Activated naive CD4-positive, alpha-beta T cell treated with Interleukin-2 at 50 U/mL for 16 hours (primary cell): ENCODE measurements around the gene LRP1.
A peak's percentile ranks its signal among the peaks of the same experiment; 100 is the strongest.

Source experiments
- DNase-seq: peaks from one replicate; pipeline ENCODE4 v3.0.0-alpha.2; 2020

The LRP1 gene

DNA sequence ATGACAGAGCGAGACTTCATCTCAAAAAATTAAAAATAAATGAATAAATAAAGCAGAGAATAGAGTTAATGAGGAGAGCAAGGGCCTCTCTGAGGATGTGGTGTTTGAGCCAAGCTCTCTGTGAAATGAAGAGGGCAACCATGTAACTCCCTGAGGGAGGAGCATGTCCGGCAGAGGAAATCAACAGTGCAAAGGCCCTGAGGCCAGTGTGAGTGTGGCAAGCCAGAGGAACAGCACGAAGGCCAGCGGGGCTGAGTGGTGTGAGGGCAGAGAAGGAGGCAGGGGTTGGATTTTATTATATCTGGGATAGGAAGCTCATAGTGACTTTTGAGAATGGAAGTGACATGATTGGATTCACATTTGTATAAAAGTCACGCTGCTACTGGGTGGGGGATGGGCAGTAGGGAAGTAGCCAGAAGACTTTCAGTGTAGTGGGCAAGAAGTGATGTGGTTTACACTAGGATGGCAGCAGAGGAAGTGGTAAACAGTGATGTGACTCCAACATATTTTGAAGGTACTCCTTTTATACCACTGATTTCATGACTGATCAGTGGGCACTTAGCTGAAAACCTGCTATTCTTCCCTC lies 29.4 kb downstream of the LRP1 start:
- DNase-seq, result no peak

- no peak for DNase-seq
Observed at GRCh38 chr12:57158186-57158585, 29.9 kb downstream of the LRP1 start.

DNA sequence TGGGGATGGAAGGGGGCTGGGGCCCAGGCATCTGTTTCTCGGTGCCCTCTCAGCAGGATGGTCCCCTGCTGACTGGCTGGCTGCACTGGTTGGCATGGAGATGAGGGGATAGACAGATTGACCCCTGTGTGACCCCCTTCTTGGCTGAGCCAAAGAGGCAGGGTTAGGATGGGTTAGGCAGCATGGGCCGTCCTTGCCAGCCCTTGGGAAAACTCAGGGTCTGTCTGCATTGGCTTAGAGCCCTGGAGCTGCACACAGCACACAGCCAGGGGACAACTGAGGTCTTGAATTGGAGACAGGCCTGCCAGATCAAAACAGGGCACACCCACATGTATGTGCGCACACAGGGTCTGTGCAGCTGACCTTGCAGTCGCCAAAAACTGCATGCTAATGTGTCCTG lies 30.4 kb downstream of the LRP1 start:
- DNase-seq, result no peak

DNA sequence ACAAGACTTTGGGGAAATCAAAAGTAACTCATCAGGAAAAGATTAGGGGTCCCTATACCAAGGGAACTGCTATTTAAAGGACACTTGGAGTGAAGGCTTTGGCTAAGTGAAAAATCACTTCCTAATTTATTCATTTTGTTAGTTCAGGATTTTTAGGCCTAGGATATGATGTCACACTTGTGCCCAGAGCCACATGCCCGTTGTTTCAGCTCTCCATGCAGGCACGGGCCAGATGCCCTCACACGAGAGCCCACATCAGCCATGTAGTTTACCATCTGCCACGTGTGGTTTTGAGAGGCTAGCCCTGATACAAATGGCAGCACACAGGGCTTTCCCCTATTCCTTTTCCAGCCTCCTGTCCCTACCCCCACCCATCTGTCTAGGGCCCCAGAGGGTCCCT lies 31.0 kb downstream of the LRP1 start:
- DNase-seq, result no peak

DNA sequence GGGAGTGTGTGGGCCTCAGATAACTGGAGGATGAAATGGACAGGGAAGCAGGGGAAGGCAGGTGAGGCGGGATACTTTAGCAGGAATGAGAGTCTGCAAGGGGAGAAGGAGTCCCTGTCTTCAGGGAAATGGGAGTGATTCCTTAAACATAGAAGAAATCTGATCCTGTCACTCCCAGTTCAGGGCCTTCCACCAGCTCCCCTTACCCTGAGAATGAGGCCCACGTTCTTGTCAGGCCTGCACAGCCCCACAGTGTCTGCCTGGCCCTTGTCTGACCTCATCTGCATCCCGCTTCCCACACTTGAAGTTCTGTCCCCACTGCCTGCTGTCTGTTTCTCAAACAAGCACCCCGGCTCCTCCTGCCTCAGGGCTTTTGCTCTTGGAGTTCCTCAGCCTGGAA lies 31.8 kb downstream of the LRP1 start:
- no peak for DNase-seq

DNA sequence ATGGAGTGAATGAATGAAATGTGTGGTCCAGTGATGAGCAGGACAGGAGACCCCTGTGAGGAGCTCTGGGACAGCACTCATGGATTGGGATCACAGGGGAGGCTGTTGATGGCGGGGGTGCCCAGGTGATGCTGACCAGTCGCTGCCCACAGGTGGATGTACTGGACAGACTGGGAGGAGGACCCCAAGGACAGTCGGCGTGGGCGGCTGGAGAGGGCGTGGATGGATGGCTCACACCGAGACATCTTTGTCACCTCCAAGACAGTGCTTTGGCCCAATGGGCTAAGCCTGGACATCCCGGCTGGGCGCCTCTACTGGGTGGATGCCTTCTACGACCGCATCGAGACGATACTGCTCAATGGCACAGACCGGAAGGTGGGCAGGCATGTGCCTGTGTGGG lies 32.5 kb downstream of the LRP1 start:
- no peak for DNase-seq

GRCh38 chr12:57161491-57161890 lies 33.2 kb downstream of the LRP1 start:
- no peak for DNase-seq

DNA sequence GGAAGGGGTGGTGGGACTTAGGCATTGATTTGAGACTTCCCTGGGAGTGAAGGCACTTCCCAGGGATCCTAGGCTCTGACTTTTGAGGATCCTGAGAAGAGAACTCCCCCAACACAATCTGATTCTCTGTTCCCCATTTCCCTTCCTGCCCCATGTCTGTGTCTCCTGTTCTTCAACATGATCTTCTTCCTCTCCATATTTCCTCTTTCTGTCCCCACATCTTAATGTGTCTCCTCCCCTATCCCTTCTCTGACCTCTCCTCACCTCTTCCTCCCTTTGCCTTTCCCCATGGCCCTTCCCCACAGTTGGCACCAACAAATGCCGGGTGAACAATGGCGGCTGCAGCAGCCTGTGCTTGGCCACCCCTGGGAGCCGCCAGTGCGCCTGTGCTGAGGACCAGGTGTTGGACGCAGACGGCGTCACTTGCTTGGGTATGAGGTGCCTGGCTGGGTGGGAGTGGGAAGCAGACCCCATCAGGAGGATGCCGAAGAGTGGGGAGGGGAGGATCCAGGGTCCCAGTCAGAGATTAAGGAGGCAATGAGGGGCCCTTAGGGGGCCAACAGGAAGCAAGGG lies 34.4 kb downstream of the LRP1 start:
- no peak for DNase-seq

DNA sequence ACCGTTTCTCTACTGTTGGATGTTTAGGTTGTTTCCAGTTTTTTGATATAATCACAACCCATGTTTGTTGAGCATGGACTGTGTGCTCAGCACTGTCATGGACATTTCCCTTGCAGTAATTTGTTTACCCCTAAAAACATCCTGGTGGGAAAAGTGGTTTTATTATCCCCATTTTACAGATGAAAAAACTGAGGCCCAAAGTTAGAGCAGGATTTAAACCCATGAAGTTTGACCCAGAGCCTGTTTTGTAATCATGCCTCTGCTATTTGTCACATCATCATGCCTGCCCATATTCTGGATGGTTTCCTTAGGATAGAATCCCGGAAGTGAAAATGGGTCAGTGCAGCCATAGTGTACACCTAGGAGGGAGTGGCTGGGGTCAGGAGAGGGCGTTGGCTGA lies 36.2 kb downstream of the LRP1 start:
- DNase-seq, result no peak

- DNase-seq, result no peak
Observed at GRCh38 chr12:57164966-57165625, 36.8 kb downstream of the LRP1 start.

- DNase-seq, result no peak
Observed at GRCh38 chr12:57165741-57166140, 37.5 kb downstream of the LRP1 start.

DNA sequence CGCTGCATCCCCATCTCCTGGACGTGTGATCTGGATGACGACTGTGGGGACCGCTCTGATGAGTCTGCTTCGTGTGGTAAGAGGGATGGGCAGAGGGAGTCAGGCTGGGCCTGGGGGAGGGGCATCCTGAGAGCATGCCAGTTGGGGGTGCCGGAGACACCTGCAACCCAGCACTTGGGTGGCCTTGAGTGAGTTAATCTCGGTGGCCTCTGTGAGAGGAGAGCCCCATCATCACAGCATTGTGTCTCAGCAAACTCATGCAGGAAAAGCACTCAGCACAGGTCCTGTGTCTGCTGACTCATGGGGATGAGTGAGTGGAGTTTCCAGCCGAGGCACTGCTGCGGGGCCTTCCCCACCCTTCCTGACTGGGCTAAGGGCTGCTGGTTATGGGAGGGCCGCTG lies 38.7 kb downstream of the LRP1 start:
- peak; percentile 45 for DNase-seq

- DNase-seq, result no peak
Observed at GRCh38 chr12:57168058-57168457, 39.8 kb downstream of the LRP1 start.

DNA sequence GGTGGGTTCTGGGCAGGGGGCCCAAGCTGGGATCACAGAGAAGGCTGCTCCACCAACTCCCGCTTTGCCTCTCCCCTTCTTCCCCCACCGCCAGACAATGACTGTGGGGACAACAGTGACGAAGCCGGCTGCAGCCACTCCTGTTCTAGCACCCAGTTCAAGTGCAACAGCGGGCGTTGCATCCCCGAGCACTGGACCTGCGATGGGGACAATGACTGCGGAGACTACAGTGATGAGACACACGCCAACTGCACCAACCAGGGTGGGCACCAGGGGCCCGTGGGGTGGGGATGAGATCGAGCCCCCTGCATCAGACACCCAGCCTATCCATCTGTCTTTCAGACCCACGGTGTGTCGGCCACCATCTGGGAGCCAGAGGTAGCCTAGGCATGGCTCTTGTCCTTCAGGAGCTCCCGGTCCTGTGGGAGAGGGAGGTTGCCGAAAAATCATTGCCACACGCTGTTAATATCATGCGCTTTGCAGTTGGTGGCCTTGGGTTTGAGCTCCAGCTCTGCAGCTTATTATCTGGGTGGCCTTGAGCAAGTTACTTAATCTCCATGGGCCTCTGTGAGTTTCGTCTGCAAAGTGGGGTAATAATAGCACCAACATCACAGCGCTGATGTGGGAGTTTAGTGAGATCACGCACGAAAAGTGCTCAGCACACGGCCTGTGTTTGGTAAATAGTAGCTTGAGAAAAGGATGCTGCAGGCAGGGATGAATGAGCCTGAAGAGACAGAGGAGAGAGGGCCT lies 40.9 kb downstream of the LRP1 start:
- DNase-seq, result no peak

DNA sequence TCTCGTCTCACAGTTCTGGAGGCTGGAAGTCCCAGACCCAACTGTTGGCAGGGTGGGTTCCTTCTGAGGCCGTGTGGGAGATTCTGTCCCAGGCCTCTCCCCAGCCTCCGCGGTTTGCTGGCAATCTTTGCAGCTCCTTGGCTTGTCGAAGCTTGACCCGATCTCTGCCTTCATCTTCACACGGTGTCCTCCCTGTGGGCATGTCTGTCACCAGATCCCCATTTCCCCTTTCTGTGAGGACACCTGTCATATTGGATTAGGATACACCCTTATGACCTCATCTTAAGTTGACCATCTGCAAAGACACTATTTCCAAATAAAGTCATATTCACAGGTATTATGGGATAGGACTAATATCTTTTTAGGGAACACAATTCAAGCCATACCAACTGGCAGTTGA lies 41.7 kb downstream of the LRP1 start:
- no peak for DNase-seq

- DNase-seq, result no peak
Observed at GRCh38 chr12:57170408-57170807, 42.1 kb downstream of the LRP1 start.

DNA sequence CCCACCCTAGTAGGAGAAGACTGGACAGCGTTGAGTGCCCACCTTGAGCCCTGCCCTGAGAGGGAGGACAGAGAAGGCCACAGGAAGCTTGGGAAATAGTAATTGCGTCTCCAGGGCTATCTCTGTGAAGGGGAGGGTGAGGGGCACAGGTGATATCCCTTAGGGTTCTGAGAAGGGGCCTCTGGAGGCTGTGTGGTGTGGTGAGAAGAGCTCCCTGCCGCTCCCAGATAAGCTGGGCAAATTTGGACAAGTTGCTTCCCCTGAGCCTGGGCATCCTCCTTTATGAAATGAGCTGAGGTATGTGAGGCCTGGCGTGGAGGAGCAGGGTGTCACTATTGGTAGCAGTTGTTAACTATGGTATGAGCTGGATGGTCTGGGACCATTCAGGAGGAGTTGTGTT lies 42.6 kb downstream of the LRP1 start:
- no peak for DNase-seq

GRCh38 chr12:57171668-57172067 lies 43.4 kb downstream of the LRP1 start:
- DNase-seq, result no peak

DNA sequence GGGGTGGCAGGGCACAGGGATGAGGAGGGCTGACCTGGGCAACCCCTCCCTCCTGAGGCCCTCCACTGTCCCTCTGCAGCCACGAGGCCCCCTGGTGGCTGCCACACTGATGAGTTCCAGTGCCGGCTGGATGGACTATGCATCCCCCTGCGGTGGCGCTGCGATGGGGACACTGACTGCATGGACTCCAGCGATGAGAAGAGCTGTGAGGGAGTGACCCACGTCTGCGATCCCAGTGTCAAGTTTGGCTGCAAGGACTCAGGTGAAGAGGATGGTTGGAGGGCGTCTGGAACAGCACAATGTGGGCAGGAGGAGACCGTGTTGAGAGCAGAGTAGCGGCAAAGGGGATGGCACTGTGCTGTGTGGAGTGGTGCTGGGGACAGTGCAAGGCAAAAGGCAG lies 44.8 kb downstream of the LRP1 start:
- peak; percentile 21 for DNase-seq

DNA sequence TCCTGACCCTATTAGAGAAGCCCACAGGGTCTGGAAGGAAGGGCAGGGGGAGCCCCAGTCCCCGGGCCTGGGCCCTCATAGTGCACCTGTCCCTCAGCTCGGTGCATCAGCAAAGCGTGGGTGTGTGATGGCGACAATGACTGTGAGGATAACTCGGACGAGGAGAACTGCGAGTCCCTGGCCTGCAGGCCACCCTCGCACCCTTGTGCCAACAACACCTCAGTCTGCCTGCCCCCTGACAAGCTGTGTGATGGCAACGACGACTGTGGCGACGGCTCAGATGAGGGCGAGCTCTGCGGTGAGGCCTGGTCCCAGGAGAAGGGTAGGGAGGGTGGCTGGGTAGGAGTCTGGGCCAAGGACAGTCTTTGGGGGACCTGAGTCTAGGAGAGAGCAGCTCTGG lies 45.4 kb downstream of the LRP1 start:
- DNase-seq, result no peak

DNA sequence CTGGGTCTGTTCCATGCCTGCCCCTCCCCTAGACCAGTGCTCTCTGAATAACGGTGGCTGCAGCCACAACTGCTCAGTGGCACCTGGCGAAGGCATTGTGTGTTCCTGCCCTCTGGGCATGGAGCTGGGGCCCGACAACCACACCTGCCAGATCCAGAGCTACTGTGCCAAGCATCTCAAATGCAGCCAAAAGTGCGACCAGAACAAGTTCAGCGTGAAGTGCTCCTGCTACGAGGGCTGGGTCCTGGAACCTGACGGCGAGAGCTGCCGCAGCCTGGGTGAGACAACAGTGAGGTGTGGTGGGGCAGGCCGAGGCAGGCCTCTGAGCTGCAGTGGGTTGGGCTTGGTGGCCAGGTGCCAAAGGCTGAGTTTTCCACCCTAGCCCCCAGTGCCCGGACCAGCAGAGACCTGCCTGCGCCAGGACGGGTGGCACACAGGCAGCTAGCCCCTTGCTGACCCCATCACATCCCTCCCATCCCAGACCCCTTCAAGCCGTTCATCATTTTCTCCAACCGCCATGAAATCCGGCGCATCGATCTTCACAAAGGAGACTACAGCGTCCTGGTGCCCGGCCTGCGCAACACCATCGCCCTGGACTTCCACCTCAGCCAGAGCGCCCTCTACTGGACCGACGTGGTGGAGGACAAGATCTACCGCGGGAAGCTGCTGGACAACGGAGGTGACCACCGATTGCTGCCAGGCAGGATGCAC lies 47.3 kb downstream of the LRP1 start:
- DNase-seq, result peak; percentile 43

DNA sequence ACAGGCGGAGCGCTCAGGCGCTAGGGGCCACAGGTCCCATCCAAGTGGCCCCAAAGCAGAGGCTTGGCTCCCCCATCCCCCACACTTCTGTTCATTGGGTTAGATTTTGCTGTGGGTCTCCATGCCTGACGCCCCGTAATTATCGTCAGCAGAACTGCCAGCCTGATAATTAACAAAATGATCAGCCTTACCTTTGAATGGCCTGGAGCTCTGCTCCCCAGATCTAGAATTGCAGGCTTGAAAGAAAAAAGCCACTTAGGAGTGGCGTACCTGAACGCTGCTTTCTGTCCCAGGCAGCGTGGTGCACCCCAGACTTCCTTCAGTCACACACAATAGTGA lies 47.8 kb downstream of the LRP1 start:
- no peak for DNase-seq

DNA sequence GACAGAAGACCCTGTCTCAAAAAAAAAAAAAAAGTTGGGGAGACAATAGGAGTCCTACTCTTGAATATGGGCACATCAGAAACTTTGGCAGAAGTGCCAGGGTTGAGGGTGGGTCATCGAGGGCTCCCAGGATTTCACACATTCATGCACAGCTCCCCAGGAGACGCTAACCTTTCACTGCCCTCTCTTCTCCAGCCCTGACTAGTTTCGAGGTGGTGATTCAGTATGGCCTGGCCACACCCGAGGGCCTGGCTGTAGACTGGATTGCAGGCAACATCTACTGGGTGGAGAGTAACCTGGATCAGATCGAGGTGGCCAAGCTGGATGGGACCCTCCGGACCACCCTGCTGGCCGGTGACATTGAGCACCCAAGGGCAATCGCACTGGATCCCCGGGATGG lies 48.6 kb downstream of the LRP1 start:
- DNase-seq, result no peak

- DNase-seq, result no peak
Observed at GRCh38 chr12:57177354-57177753, 49.1 kb downstream of the LRP1 start.
